ENCODE data around the gene QSOX2. TPM values are rescaled to one million over a fixed set of nuclear protein-coding genes. Genes with fewer than 3 reads are reported as not detected.

QSOX2 gene
- total RNA-seq, 2 donors from 2014 or later = 4.9 to 12.0 TPM

GRCh38 chr9:136225748-136226679, 19.6 kb downstream of the QSOX2 start:
- intact Hi-C loops (cut with DNase I) = no loop called here
- Histone ChIP-seq H3K4me1 (no peaks in the 10 kb centered on the region), H3K27ac (no peak overlapping the region), H3K9me3 (no peaks in the 10 kb centered on the region), H3K27me3 (no peaks in the 10 kb centered on the region), H3K9ac (ENCODE audit: low read depth in 2 of 2, low read length in 2 of 2) (no peak overlapping the region), H3K36me3 (no peaks in the 10 kb centered on the region), H3K4me3 (no peak overlapping the region)
- peak; percentile 68 for DNase-seq
- peak; percentile 81 for TF ChIP-seq CTCF (IDR thresholded peaks at IDR 0.05)

GRCh38 chr9:136225366-136225747, 20.3 kb downstream of the QSOX2 start:
- Histone ChIP-seq H3K27me3 (no peaks in the 10 kb centered on the region), H3K4me3 (no peak overlapping the region), H3K27ac (no peak overlapping the region), H3K9me3 (no peaks in the 10 kb centered on the region), H3K4me1 (no peaks in the 10 kb centered on the region), H3K36me3 (no peaks in the 10 kb centered on the region), H3K9ac (ENCODE audit: low read depth in 2 of 2, low read length in 2 of 2) (no peak overlapping the region)
- intact Hi-C loops (cut with DNase I) = no loop called here
- no peak for TF ChIP-seq CTCF (IDR thresholded peaks at IDR 0.05)
- no peak for DNase-seq

- H3K4me1 ChIP-seq = no peaks in the 10 kb centered on the region
- H3K36me3 ChIP-seq = no peaks in the 10 kb centered on the region
- no peak for DNase-seq
- H3K27me3 ChIP-seq = no peaks in the 10 kb centered on the region
- no peak overlapping the region for H3K4me3 ChIP-seq
- no peak for TF ChIP-seq CTCF (IDR thresholded peaks at IDR 0.05)
- H3K9me3 ChIP-seq = no peaks in the 10 kb centered on the region
- intact Hi-C loops (cut with DNase I) = no loop called here
- H3K9ac ChIP-seq (ENCODE audit: low read depth in 2 of 2, low read length in 2 of 2) = no peak overlapping the region
- no peak overlapping the region for H3K27ac ChIP-seq
Observed at GRCh38 chr9:136223871-136224640, 21.6 kb downstream of the QSOX2 start.

GRCh38 chr9:136222906-136223285, 22.7 kb downstream of the QSOX2 start:
- Histone ChIP-seq H3K36me3 (no peaks in the 10 kb centered on the region), H3K9me3 (no peaks in the 10 kb centered on the region), H3K27me3 (no peaks in the 10 kb centered on the region), H3K4me3 (no peak overlapping the region), H3K4me1 (no peaks in the 10 kb centered on the region), H3K9ac (ENCODE audit: low read depth in 2 of 2, low read length in 2 of 2) (no peak overlapping the region), H3K27ac (no peak overlapping the region)
- intact Hi-C loops (cut with DNase I) = no loop called here
- TF ChIP-seq CTCF (IDR thresholded peaks at IDR 0.05) = no peak
- no peak for DNase-seq

- Histone ChIP-seq H3K36me3 (no peaks in the 10 kb centered on the region), H3K27ac (no peak overlapping the region), H3K9ac (ENCODE audit: low read depth in 2 of 2, low read length in 2 of 2) (no peak overlapping the region), H3K9me3 (no peaks in the 10 kb centered on the region), H3K4me1 (no peaks in the 10 kb centered on the region), H3K27me3 (no peaks in the 10 kb centered on the region), H3K4me3 (no peak overlapping the region)
- no peak for DNase-seq
- intact Hi-C loops (cut with DNase I) = no loop called here
- no peak for TF ChIP-seq CTCF (IDR thresholded peaks at IDR 0.05)
Observed at GRCh38 chr9:136222166-136222905, 23.3 kb downstream of the QSOX2 start.

All from colonic mucosa (tissue), 4 donors.